IPS-18c (cell line): Measurements from ENCODE around the gene ZNF224.

ENCODE experiments used
- H3K4me3 ChIP-seq: 2 replicates; pipeline ENCODE4 v1.7.0; 2013; ENCODE audit warnings: low read depth, mild to moderate bottlenecking, low read length, moderate library complexity; ENCODE audit not compliant: insufficient read depth
- H3K9me3 ChIP-seq: one replicate; pipeline ENCODE4 v1.6.1; 2013; ENCODE audit warnings: mild to moderate bottlenecking, low read length, moderate library complexity; ENCODE audit not compliant: control insufficient read depth, insufficient read depth

Gene ZNF224

GRCh38 chr19:44093931-44094765 is at the start of gene ZNF224:
ZNF224 (plus strand) TSS chr19:44094361; CDS start chr19:44097874, 3,513 bp downstream.
- H3K9me3 ChIP-seq, result no peaks in the 10 kb centered on the region
- H3K4me3 ChIP-seq, result peak within 1 kb of the TSS; percentile 86

DNA sequence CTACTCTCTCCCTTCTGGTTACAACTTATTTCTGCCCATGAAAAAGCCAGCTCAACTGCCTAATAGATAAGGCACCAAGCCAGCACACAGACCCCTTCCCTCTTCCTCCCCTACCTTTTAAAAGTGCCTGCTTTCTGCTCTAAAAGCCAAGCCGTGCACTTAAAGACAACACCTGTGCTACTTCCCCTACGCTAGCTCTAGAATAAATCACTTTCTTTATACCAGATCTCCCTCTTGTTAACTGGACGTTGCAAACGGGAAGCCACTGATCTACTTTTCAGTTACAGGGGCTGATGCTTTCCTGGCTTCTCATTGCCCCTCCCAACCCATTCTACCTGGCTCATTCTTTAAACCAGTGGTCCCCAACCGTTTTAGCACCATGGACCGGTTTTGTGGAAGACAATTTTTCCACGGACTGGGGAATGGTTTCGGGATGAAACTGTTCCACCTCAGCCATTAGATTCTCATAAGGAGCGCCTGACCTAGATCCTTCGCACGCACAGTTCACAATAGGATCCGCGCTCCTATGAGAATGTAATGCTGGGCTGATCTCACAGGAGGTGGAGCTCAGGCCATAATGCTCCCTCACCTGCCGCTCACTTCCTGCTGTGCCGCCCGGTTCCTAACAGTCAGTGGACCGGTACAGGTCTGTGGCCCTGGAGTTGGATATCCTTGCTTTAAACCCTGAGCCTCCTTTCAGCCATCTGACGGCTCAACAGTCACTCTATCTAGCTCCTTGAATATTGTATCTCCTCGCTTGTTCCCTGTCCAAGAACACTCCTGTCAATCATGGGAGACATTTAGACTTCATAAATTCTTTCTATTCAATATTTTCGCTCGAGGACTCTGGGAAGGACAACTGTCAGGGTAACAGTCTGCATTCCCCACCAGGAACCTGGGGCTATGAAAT is 43.2 kb upstream of the ZNF224 start:
- H3K4me3 ChIP-seq, result peak overlapping the region; percentile 70

DNA sequence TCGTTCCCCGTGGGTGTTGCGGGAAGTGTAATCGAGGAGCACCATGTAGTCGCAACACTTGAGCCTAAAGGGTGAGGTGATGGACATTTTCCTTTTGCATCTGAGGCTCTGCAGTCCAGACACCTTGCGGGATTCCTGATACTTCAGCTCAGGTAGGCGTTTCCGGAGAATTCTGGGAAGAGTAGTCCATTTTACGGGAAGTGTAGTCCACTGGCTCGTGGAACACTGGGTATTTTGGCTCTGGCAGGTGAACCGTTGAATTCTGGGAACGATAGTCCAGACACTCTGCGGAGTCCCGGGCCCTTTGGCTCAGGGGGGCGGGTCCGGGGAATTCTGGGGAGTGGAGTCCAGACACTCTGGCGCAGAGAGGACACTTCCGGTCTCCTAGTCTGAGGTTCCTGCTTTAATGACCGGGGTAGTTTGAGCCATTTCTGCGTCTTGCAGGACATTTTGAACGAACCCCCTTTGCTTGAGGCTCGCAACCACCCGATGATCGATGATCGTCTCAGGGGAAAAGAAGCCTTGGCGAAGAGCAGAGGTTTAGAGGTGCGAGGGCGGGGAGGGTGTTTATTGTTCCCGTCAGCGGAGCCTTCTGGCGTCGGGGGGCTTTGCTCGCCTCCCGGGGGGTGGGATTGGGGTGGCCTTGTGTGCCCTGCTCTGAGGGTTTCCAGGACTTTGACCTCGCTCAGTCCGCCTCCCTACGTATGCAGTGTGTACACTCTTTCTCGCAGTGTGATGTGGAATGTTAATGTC is 42.3 kb upstream of the ZNF224 start, which contains the start of gene ZNF223:
TSS of gene ZNF223 (plus strand) at position 387 of the 753 bp plus-strand sequence. CDS start 3,141 bp downstream, outside the sequence.
- Histone ChIP-seq H3K9me3 (peaks cover 4% of the 10 kb centered on the region), H3K4me3 (peak within 1 kb of the TSS; percentile 96)

More for the DNA sequence above, 43.2 kb upstream of the ZNF224 start:
- H3K9me3 ChIP-seq, result peaks cover 4% of the 10 kb centered on the region

DNA sequence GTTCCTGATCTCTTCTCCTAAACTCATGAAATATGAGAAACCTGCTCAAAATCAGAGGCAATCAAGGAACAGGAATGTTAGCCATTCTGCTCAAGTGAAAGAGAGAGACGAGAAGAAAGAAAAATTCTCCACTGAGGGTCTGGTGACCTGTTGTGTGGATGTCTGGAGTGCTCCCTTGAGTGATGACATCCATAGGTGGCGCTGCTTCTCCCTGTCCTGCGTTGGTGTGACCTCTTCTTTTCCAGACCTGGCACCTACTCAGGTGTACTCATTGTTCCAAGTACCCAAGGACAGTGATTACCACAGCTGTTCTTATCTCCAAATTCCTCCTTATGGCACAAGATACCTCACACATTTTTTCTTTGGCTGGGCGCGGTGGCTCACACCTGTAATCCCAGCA is 38.3 kb upstream of the ZNF224 start:
- H3K4me3 ChIP-seq, result no peak overlapping the region
- peaks cover 3% of the 10 kb centered on the region for H3K9me3 ChIP-seq

DNA sequence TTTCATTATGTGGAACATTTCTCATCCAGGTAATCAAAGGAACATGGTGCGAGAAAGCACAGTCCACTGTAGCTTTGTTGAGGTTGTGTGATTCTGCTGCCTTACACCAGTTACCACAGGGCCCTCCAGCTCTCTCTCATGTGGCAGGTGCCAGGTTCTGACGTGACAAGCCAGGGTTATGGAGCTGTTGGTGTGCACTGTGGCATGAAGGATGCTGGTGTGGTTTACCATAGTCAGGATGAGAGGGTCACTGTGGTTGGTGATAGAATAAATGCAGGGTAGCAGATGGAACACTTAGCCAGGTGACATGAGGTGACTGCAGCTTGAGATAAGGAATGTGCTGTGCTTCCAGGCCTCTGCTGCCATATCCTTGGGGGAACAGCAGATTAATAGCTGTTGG is 34.9 kb upstream of the ZNF224 start:
- Histone ChIP-seq H3K9me3 (no peaks in the 10 kb centered on the region), H3K4me3 (no peak overlapping the region)

GRCh38 chr19:44061038-44061437 is 33.1 kb upstream of the ZNF224 start:
- Histone ChIP-seq H3K4me3 (no peak overlapping the region), H3K9me3 (peaks cover 3% of the 10 kb centered on the region)

- no peak overlapping the region; the same call in 1 of the 2 replicates for H3K4me3 ChIP-seq
- peaks cover 5% of the 10 kb centered on the region for H3K9me3 ChIP-seq
These were observed 27.9 kb upstream of the ZNF224 start for GRCh38 chr19:44066305-44066704.

GRCh38 chr19:44069415-44069814 is 24.7 kb upstream of the ZNF224 start:
- Histone ChIP-seq H3K4me3 (no peak overlapping the region), H3K9me3 (peaks cover 5% of the 10 kb centered on the region)

DNA sequence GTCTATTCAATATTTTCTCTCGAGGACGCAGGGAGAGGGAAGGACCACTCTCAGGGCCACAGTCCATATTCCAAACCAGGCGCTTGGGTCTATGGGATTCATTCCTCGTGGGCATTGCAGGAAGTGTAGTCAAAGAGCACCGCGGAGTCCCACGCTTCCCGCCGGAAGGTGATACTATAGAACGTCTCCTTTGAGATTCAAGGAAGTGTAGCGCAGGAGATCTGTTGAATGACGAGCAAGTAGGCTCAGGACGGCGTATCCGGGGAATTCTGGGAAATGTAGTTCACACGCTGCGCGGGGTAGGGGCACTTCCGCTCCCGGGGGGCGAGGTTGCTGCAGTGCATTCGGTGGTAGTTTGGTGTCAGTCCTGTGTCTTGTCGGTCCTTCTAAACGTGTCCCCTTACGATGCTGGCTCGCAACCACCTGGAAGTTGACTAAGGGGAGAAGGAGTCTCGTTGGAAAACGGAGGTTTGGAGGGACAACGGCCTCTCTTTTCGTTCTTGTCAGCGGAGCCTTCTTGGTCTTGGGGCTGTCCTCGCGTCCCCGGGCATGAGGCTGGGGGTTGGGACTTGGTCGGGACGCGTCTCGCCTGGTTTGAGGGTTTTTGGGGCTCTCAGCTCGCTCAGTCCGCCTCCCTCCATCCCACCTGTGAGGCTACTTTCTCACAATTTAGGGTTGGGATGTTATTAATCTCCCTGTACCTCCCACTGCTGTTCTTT is 22.2 kb upstream of the ZNF224 start, which contains the start of gene ZNF284:
TSS of gene ZNF284 (plus strand) at position 336 of the 719 bp plus-strand sequence. CDS start 4,231 bp downstream, outside the sequence.
- H3K4me3 ChIP-seq, result peak within 1 kb of the TSS; percentile 65

DNA sequence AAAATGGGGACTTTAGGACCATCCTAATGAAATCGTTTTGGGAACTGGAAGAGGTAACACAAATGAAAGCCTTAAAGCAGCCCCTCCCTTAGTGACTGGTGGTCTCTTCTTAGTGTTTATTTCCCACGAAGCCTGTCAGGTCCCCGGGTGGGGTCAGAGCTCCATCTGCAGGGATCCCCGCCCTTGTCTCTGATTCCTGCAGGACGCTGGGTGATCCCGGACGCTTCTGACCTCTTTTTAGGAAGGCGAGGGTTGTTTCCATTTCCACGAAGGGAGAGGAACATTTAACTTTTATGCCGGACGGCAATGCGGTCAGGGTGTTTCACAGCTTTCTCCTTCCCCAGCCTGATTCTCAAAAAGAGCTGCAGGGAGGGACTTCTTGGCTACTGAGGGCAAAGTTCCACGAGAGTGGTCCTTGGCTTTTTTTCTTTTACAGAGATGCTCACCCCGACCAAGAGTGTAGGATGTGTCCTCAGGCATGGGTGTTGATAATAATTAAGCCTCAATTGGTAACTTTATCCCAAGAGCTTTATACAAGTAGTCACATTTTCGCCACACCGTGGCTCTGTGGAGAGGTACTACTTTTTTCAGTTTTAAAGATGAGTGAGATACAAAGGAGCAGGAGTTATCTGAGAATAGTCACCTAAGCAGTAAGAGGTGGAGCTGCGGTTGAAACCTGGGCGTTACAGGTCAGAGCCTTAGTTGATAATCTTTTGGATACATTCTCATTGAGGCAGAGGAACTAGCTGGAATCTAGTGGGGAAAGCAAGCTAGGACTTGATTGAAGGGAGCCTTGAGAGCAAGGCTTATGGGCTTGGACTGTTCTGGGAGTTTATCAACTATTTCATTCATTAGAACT is 21.4 kb upstream of the ZNF224 start:
- no peaks in the 10 kb centered on the region for H3K9me3 ChIP-seq
- H3K4me3 ChIP-seq, result peak overlapping the region; percentile 65

More for the DNA sequence above, 22.2 kb upstream of the ZNF224 start, which contains the start of gene ZNF284:
- no peaks in the 10 kb centered on the region for H3K9me3 ChIP-seq

DNA sequence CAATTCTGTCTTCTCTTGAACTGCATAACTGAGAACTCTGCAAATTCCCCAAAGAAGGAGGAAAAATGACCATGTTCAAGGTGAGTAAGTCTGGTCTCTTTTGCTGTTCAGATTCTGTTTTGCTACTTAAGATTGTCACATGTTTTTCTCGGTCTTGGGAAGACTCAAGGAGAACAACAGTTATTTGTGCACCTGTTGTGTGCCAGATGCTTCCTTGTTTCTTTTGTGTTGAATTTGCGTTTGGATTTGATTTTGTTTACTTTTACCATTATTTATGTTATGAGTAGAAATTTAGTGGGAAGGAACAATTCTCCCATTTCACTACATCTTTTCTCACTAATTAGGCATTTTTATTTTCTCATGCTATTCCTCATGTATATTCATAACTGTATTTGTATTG is 17.8 kb upstream of the ZNF224 start:
- Histone ChIP-seq H3K4me3 (no peak overlapping the region), H3K9me3 (no peaks in the 10 kb centered on the region)

GRCh38 chr19:44092108-44092507 is 2.1 kb upstream of the ZNF224 start:
- Histone ChIP-seq H3K4me3 (no peak overlapping the region), H3K9me3 (no peaks in the 10 kb centered on the region)

DNA sequence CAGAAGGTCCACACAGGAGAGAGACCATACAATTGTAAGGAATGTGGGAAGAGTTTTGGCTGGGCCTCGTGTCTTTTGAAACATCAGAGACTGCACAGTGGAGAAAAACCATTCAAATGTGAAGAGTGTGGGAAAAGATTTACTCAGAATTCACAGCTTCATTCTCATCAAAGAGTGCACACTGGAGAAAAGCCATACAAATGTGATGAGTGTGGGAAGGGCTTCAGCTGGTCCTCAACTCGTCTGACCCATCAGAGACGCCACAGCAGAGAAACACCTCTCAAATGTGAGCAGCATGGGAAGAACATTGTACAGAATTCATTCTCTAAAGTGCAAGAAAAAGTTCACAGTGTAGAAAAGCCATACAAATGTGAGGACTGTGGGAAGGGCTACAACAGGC is 13.6 kb downstream of the ZNF224 start:
- H3K9me3 ChIP-seq, result peaks cover 12% of the 10 kb centered on the region

DNA sequence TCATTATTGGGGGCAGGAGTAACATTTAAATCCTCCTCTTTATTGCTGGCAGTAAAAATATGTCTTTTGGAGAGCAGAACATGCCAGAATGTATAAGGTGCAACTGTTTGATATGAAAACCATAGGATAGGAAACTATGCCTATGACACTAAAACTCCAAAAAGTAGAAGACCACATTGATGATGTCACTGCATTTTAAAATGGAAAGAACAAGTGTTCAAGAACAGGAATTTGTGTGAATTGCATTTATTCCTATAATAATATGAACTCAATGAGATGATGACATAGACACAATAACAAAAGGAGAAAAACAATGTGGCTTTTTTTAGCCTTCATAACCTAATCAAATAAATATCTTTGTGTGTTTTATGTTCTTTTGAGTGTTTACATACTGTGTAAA is 15.3 kb downstream of the ZNF224 start:
- Histone ChIP-seq H3K9me3 (peaks cover 12% of the 10 kb centered on the region), H3K4me3 (no peak overlapping the region)

More for the DNA sequence above, 13.6 kb downstream of the ZNF224 start:
- no peak overlapping the region for H3K4me3 ChIP-seq

DNA sequence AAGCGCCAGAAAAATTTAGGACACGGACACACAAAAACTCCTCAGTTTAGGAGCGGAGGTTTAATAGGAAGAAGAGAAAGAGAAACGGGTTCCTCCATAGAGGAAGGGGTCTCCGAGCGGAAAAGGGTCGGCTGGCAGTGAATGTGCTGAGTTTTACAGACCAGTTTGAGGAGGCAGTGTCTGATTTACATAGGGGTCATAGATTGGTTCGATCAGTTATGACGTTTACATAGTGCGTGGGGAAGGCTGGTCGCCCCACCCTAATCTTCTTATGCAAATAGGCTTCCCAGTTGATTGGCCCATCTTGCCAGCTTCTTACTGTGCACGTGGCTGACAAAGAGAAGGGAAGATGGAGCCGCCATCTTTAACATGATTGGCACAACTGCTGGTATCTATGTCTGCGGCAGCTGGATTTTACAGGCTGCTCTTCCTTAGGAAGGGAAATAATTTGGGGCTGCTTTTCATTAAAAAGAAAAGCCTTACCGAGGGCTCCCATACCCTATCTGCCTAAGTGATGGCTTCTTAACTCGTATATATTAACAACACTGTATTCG is 17.8 kb downstream of the ZNF224 start:
- peak overlapping the region; percentile 64 for H3K4me3 ChIP-seq
- peaks cover 3% of the 10 kb centered on the region for H3K9me3 ChIP-seq
